WTC11 (cell line): ENCODE data around the gene SRP9.
"Not testable (repeated sequence)": the region's sequence is repeated elsewhere in the genome, so short reads cannot be mapped to it uniquely, and the experiment has no call there.

Source experiments
- CREB1 ChIP-seq: sonication (generic); formaldehyde crosslinking; IDR thresholded peaks from 2 replicates; pipeline ENCODE4 v1.8.0; 2023; ENCODE audit warnings: mild to moderate bottlenecking, missing genetic modification reagents
- CTCF ChIP-seq: fragments of 200-600 bp; IDR thresholded peaks from 2 replicates; pipeline ENCODE4 v1.8.0; 2022; ENCODE audit warnings: antibody characterized with exemption
- HMGXB4 ChIP-seq: sonication (generic); formaldehyde crosslinking; IDR thresholded peaks from 2 replicates; pipeline ENCODE4 v1.8.1; 2023; ENCODE audit warnings: mild to moderate bottlenecking, moderate library complexity, missing genetic modification reagents
- JUN ChIP-seq: sonication (generic); formaldehyde crosslinking; IDR thresholded peaks from 2 replicates; pipeline ENCODE4 v1.8.0; 2023; ENCODE audit warnings: mild to moderate bottlenecking, missing genetic modification reagents
- MAX ChIP-seq: sonication (generic); formaldehyde crosslinking; IDR thresholded peaks from 2 replicates; pipeline ENCODE4 v1.8.0; 2022; ENCODE audit warnings: mild to moderate bottlenecking, missing genetic modification reagents
- NR1H2 ChIP-seq: sonication (generic); formaldehyde crosslinking; IDR thresholded peaks from 2 replicates; pipeline ENCODE4 v1.9.0; 2021; ENCODE audit warnings: mild to moderate bottlenecking, moderate library complexity, missing genetic modification reagents
- SMAD3 ChIP-seq: sonication (generic); formaldehyde crosslinking; IDR thresholded peaks from 2 replicates; pipeline ENCODE4 v1.8.0; 2022; ENCODE audit warnings: missing genetic modification reagents, mild to moderate bottlenecking, borderline replicate concordance
- TEAD4 ChIP-seq: sonication (generic); formaldehyde crosslinking; IDR thresholded peaks from 2 replicates; pipeline ENCODE4 v1.8.0; 2022; ENCODE audit warnings: mild to moderate bottlenecking, missing genetic modification reagents
- ZNF281 ChIP-seq: sonication (generic); formaldehyde crosslinking; IDR thresholded peaks from 2 replicates; pipeline ENCODE4 v1.8.0; 2023; ENCODE audit warnings: mild to moderate bottlenecking, missing genetic modification reagents
- TF ChIP-seq, protein P1 (sequence below): sonication (generic); formaldehyde crosslinking; IDR thresholded peaks from 2 replicates; pipeline ENCODE4 v1.8.1; 2022; ENCODE audit warnings: low read depth, mild to moderate bottlenecking, moderate library complexity, missing genetic modification reagents, borderline replicate concordance

DNA sequence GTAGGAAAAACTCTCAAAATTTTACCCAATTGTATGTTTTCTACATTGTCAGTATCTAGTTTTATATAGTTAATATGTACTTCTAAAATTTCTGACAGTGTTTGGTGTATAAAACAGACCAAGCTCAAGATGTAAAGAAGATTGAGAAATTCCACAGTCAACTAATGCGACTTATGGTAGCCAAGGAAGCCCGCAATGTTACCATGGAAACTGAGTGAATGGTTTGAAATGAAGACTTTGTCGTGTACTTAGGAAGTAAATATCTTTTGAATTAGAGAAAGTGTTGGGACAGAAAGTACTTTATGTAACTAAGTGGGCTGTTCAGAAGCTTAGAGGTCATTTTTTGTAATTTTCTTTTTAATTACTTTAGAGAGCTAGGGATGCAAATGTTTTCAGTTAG is 11.5 kb downstream of the SRP9 start:
- TF ChIP-seq CTCF; JUN (CRISPR knock-in tag); TEAD4 (CRISPR knock-in tag); HMGXB4 (CRISPR knock-in tag); MAX; CREB1 (CRISPR knock-in tag); ZNF281 (CRISPR knock-in tag); SMAD3 (CRISPR knock-in tag); NR1H2 (CRISPR knock-in tag): not testable (repeated sequence)
- TF ChIP-seq, protein P1, sequence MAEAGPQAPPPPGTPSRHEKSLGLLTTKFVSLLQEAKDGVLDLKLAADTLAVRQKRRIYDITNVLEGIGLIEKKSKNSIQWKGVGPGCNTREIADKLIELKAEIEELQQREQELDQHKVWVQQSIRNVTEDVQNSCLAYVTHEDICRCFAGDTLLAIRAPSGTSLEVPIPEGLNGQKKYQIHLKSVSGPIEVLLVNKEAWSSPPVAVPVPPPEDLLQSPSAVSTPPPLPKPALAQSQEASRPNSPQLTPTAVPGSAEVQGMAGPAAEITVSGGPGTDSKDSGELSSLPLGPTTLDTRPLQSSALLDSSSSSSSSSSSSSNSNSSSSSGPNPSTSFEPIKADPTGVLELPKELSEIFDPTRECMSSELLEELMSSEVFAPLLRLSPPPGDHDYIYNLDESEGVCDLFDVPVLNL (CRISPR knock-in tag), result not testable (repeated sequence)
